Upper lobe of left lung (tissue), 6 donors: ENCODE results near the gene LRBA. TPM values are rescaled to one million over a fixed set of nuclear protein-coding genes. Genes with fewer than 3 reads are reported as not detected.

Experiments used
- ATAC-seq, 2 donors: fragments of 200-7000 bp; cut with Tn5 transposase; one replicate each; pipeline ENCODE4 v1.9.1; 2022; ENCODE audit warnings: mild to moderate bottlenecking in 2 of 2, moderate library complexity in 2 of 2; ENCODE audit not compliant: low FRiP score in 2 of 2
- DNase-seq, 2 donors: peaks; one replicate each; pipeline ENCODE4 v3.0.0-alpha.2; 2019 to 2020
- H3K27ac ChIP-seq, 4 donors: fragments of 200-600 bp; sonication (generic); one replicate each; pipeline ENCODE4 v1.5.1; 2016 to 2019
- H3K27me3 ChIP-seq, 4 donors: fragments of 200-600 bp; sonication (generic); one replicate each; pipeline ENCODE4 v1.5.1; 2017 to 2019
- H3K36me3 ChIP-seq, 4 donors: fragments of 200-600 bp; sonication (generic); one replicate each; pipeline ENCODE4 v1.5.1; 2016 to 2019
- H3K4me1 ChIP-seq, 4 donors: fragments of 200-600 bp; sonication (generic); one replicate each; pipeline ENCODE4 v1.5.1; 2018 to 2019
- H3K4me3 ChIP-seq, 4 donors: fragments of 200-600 bp; sonication (generic); one replicate each; pipeline ENCODE4 v1.5.1; 2017 to 2019; ENCODE audit warnings: mild to moderate bottlenecking in 2 of 4, moderate library complexity in 1 of 4
- H3K9me3 ChIP-seq, 4 donors: fragments of 200-600 bp; sonication (generic); one replicate each; pipeline ENCODE4 v1.5.1; 2018 to 2019
- EP300 ChIP-seq, 4 donors: sonication (generic); formaldehyde crosslinking; IDR thresholded peaks; one replicate each; pipeline ENCODE4 v1.5.1; 2017; ENCODE audit warnings: antibody characterized with exemption in 4 of 4, control low read depth in 2 of 4
- POLR2A ChIP-seq, 4 donors: fragments of 450-650 bp; IDR thresholded peaks; one replicate each; pipeline ENCODE4 v1.5.1; 2016 to 2017; ENCODE audit warnings: antibody characterized with exemption in 4 of 4, mild to moderate bottlenecking in 2 of 4
- POLR2AphosphoS5 ChIP-seq, 2 donors: sonication (generic); formaldehyde crosslinking; IDR thresholded peaks; one replicate each; pipeline ENCODE4 v1.5.1; 2017; ENCODE audit warnings: antibody characterized with exemption in 2 of 2
- WGBS, 2 donors: methylation state at CpG; one replicate each; pipeline ENCODE4 v1.1.5; 2017 to 2018; 5-methylcytosine and 5-hydroxymethylcytosine counted together
- total RNA-seq, 6 donors: library from RNA; depleted of rRNA in 4 of 6; stranded (reverse); fragments of >200 nt in 4 of 6; gene quantifications; one replicate each; pipeline versions ENCODE4 v1.1.0 to v1.2.1, GENCODE V29; 2016 to 2021
- TF ChIP-seq, protein P1 (sequence below), 6 experiments: fragments of 450-650 bp in 4 of 6; fragments of 200-600 bp in 2 of 6; sonication (generic) in 2 of 6; IDR thresholded peaks; one replicate each; pipeline ENCODE4 v1.5.1; 2016 to 2019; ENCODE audit warnings: antibody characterized with exemption in 6 of 6
- donor health status: DM: no; HTN: no; CAD: no; lungs with moderate emphysema.
- donor health status: DM: no; HTN: yes; CAD: no; lungs with severe emphysema.

LRBA gene
- total RNA-seq, 6 donors from 2014 or later: 34.7 to 139 (median 56.4) TPM

DNA sequence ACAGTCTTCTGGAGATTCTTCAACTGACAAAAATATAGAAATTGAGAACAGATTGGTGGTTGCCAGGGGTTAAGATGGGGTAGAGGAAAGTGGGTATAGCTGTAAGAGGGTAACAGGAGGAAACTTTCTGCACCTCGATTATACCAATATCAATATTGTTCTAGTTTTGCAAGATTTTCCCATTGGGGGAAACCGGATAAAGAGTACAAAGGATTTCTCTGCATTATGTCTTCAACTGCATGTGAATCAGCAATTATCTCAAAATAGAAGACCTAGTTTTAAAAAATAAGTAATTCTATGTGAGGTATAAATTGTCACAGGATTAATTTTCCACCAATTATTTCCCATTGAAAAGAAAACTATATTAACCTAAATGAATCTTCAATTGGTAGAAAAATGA, 65.7 kb downstream of the LRBA start:
- Histone ChIP-seq H3K27me3 (no peaks in the 10 kb centered on the region), H3K27ac (no peak overlapping the region), H3K36me3 (no peaks in the 10 kb centered on the region), H3K9me3 (no peaks in the 10 kb centered on the region), H3K4me1 (peaks cover 0 to 8% (median 6%) of the 10 kb centered on the region in 4 donors), H3K4me3 (no peak overlapping the region)
- TF ChIP-seq POLR2A (IDR thresholded peaks at IDR 0.05) (no peak), POLR2AphosphoS5 (IDR thresholded peaks at IDR 0.05) (no peak)
- WGBS, 2 donors: 94 to 95% methylated on average over 2 of the region's 2 CpGs
- ATAC-seq (no peak), DNase-seq (no peak)

DNA sequence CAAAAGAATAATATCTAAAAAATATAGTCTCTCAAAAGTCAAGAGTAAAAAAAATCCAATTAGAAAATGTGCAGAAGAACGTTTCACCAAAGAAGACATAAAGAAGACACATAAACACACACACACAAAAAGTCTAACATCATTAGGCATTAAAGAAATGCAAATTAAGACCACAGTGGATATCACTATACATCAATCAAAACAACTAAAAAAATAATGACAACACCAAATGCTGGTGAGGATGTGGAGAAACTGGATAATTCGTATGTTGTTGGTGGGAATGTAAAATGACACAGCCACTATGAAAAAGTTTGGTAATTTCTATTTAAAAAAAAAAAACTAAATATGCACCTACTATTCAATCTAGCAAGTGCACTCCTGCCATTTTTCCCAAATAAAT, 66.4 kb downstream of the LRBA start:
- ATAC-seq (no peak), DNase-seq (no peak)
- H3K27ac ChIP-seq: no peak overlapping the region
- no peaks in the 10 kb centered on the region for H3K9me3 ChIP-seq
- H3K36me3 ChIP-seq: no peaks in the 10 kb centered on the region
- peaks cover 0 to 8% (median 6%) of the 10 kb centered on the region in 4 donors for H3K4me1 ChIP-seq
- H3K27me3 ChIP-seq: no peaks in the 10 kb centered on the region
- 86 to 93% methylated on average over 2 of the region's 2 CpGs for whole genome bisulfite sequencing, 2 donors
- TF ChIP-seq, protein P1, sequence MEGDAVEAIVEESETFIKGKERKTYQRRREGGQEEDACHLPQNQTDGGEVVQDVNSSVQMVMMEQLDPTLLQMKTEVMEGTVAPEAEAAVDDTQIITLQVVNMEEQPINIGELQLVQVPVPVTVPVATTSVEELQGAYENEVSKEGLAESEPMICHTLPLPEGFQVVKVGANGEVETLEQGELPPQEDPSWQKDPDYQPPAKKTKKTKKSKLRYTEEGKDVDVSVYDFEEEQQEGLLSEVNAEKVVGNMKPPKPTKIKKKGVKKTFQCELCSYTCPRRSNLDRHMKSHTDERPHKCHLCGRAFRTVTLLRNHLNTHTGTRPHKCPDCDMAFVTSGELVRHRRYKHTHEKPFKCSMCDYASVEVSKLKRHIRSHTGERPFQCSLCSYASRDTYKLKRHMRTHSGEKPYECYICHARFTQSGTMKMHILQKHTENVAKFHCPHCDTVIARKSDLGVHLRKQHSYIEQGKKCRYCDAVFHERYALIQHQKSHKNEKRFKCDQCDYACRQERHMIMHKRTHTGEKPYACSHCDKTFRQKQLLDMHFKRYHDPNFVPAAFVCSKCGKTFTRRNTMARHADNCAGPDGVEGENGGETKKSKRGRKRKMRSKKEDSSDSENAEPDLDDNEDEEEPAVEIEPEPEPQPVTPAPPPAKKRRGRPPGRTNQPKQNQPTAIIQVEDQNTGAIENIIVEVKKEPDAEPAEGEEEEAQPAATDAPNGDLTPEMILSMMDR (IDR thresholded peaks at IDR 0.05): no peak
- no peak for TF ChIP-seq EP300 (IDR thresholded peaks at IDR 0.05)
- TF ChIP-seq POLR2AphosphoS5 (IDR thresholded peaks at IDR 0.05): no peak
- TF ChIP-seq POLR2A (IDR thresholded peaks at IDR 0.05): no peak
- H3K4me3 ChIP-seq: no peak overlapping the region

DNA sequence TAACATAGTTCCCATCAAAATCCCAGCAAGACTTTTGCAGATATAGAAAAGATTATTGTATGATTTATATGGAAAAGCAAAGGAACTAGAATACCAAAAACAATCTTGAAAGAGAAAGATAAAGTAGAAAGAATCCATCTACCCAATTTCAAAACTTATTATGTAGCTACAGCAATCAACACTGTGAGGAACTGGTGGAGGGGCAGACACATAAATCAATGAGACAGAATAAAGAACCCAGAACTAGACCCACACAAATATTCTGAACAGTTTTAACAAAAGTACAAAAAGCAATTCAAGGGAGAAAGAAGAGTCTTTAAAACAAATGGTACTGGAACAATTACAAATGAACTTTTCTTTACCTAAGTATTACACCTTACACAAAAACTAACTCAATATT, 67.0 kb downstream of the LRBA start:
- H3K4me3 ChIP-seq: no peak overlapping the region
- no peaks in the 10 kb centered on the region for H3K36me3 ChIP-seq
- no peaks in the 10 kb centered on the region for H3K9me3 ChIP-seq
- ATAC-seq: no peak
- peaks cover 0 to 8% (median 6%) of the 10 kb centered on the region in 4 donors for H3K4me1 ChIP-seq
- H3K27me3 ChIP-seq: no peaks in the 10 kb centered on the region
- H3K27ac ChIP-seq: no peak overlapping the region
- no peak for TF ChIP-seq POLR2A (IDR thresholded peaks at IDR 0.05)
- no peak for TF ChIP-seq POLR2AphosphoS5 (IDR thresholded peaks at IDR 0.05)
- TF ChIP-seq, protein P1 (IDR thresholded peaks at IDR 0.05): no peak
- TF ChIP-seq EP300 (IDR thresholded peaks at IDR 0.05): no peak
- no peak for DNase-seq

DNA sequence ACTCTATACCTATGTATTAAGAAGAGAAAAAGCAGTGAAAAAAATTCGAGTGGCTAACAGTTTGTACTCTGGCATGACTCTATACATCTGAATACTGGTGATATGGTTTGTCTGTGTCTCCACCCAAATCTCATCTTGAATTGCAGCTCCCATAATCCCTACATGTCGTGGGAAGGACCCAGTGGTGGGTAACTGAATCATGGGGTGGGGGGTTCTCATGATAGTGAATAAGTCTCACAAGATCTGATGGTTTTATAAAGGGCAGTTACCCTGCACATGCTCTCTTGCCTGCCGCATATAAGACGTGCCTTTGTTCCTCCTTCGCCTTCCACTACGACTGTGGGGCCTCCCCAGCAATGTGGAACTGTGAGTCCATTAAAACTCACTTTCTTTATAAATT, 70.4 kb downstream of the LRBA start:
- DNase-seq: no peak

DNA sequence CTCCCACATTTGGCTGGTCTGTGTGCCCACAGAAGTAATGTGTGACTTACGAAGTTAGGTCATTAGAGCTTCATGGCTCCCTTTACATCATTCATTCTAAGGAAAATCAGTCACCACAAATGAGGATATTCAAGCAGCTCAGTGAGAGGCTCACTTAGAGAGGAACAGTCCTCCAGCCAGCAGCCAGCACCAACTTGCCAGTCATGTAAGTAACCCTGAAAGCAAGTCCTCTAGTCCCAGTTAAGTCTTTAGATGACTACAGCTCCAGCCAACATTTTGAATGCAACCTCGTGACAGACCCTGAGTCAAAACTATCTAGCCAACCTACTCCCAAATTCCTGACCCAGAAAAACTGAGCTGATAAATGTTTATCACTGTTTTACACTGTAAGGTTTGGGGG, 71.3 kb downstream of the LRBA start:
- Histone ChIP-seq H3K4me3 (no peak overlapping the region), H3K9me3 (no peaks in the 10 kb centered on the region), H3K36me3 (no peaks in the 10 kb centered on the region), H3K27ac (no peak overlapping the region), H3K4me1 (no peaks in the 10 kb centered on the region), H3K27me3 (no peaks in the 10 kb centered on the region)
- no peak for DNase-seq
- TF ChIP-seq POLR2AphosphoS5 (IDR thresholded peaks at IDR 0.05) (no peak), EP300 (IDR thresholded peaks at IDR 0.05) (no peak), POLR2A (IDR thresholded peaks at IDR 0.05) (no peak)
- TF ChIP-seq, protein P1 (IDR thresholded peaks at IDR 0.05): no peak
- ATAC-seq: no peak
- WGBS, 2 donors: 62 to 85% methylated on average over 2 of the region's 2 CpGs

More for the DNA sequence above, 70.4 kb downstream of the LRBA start:
- Histone ChIP-seq H3K9me3 (no peaks in the 10 kb centered on the region), H3K4me1 (no peaks in the 10 kb centered on the region), H3K27ac (no peak overlapping the region), H3K27me3 (no peaks in the 10 kb centered on the region), H3K36me3 (no peaks in the 10 kb centered on the region), H3K4me3 (no peak overlapping the region)
- no peak for ATAC-seq
- WGBS, 2 donors: 79 to 86% methylated on average over 6 of the region's 6 CpGs
- TF ChIP-seq POLR2A (IDR thresholded peaks at IDR 0.05) (no peak), EP300 (IDR thresholded peaks at IDR 0.05) (no peak)
- TF ChIP-seq, protein P1 (IDR thresholded peaks at IDR 0.05): no peak
